ENCODE results near the gene ADD1.

ADD1 gene

GRCh38 chr4:2808001-2808400 is 35.6 kb upstream of the ADD1 start:
- no peak overlapping the region for H3K27ac ChIP-seq
- TF ChIP-seq CTCF (IDR thresholded peaks at IDR 0.05): no peak
- no peak for TF ChIP-seq ZFX (IDR thresholded peaks at IDR 0.05; ENCODE audit: borderline replicate concordance)

GRCh38 chr4:2809610-2810180 is 33.9 kb upstream of the ADD1 start:
- TF ChIP-seq ZFX (IDR thresholded peaks at IDR 0.05; ENCODE audit: borderline replicate concordance) (no peak), CTCF (IDR thresholded peaks at IDR 0.05) (no peak)
- H3K27ac ChIP-seq: no peak overlapping the region

GRCh38 chr4:2810388-2810787 is 33.3 kb upstream of the ADD1 start:
- TF ChIP-seq ZFX (IDR thresholded peaks at IDR 0.05; ENCODE audit: borderline replicate concordance): no peak
- TF ChIP-seq CTCF (IDR thresholded peaks at IDR 0.05): no peak
- no peak overlapping the region for H3K27ac ChIP-seq

GRCh38 chr4:2811830-2812611 is 31.6 kb upstream of the ADD1 start:
- peak overlapping the region; percentile 88 for H3K27ac ChIP-seq
- no peak; the same call in 1 of the 2 replicates for TF ChIP-seq CTCF (IDR thresholded peaks at IDR 0.05)
- TF ChIP-seq ZFX (IDR thresholded peaks at IDR 0.05; ENCODE audit: borderline replicate concordance): no peak

GRCh38 chr4:2812612-2813354 is 30.9 kb upstream of the ADD1 start:
- H3K27ac ChIP-seq: peak overlapping the region; percentile 88
- TF ChIP-seq ZFX (IDR thresholded peaks at IDR 0.05; ENCODE audit: borderline replicate concordance) (no peak), CTCF (IDR thresholded peaks at IDR 0.05) (no peak; the same call in 1 of the 2 replicates)

- TF ChIP-seq ZFX (IDR thresholded peaks at IDR 0.05; ENCODE audit: borderline replicate concordance) (no peak), CTCF (IDR thresholded peaks at IDR 0.05) (no peak)
- H3K27ac ChIP-seq: peak overlapping the region; percentile 88
Observed at GRCh38 chr4:2813446-2814405, 29.9 kb upstream of the ADD1 start.
